GM15510 (cell line): Measurements from ENCODE around the gene SLC38A11.

Experiments used
- POLR2A ChIP-seq: IDR thresholded peaks from 3 replicates; pipeline ENCODE4 v1.6.1; 2011; ENCODE audit warnings: borderline replicate concordance; ENCODE audit not compliant: insufficient read length; ENCODE audit errors: extremely low read depth

SLC38A11 gene

GRCh38 chr2:164898475-164898874, 56.9 kb downstream of the SLC38A11 start:
- no peak for TF ChIP-seq POLR2A

GRCh38 chr2:164897469-164898260, 57.7 kb downstream of the SLC38A11 start:
- TF ChIP-seq POLR2A = no peak

- TF ChIP-seq POLR2A = no peak
Observed at GRCh38 chr2:164896634-164897355, 58.5 kb downstream of the SLC38A11 start.

GRCh38 chr2:164896226-164896625, 59.1 kb downstream of the SLC38A11 start:
- no peak for TF ChIP-seq POLR2A

GRCh38 chr2:164891460-164891859, 63.9 kb downstream of the SLC38A11 start:
- TF ChIP-seq POLR2A = no peak

GRCh38 chr2:164890544-164890943, 64.8 kb downstream of the SLC38A11 start:
- no peak for TF ChIP-seq POLR2A

- TF ChIP-seq POLR2A = no peak
Observed at GRCh38 chr2:164888592-164888991, 66.7 kb downstream of the SLC38A11 start.

- no peak for TF ChIP-seq POLR2A
Observed at GRCh38 chr2:164887434-164888144, 67.7 kb downstream of the SLC38A11 start.

- TF ChIP-seq POLR2A = no peak
Observed at GRCh38 chr2:164882276-164882675, 73.0 kb downstream of the SLC38A11 start.

- TF ChIP-seq POLR2A = no peak
Observed at GRCh38 chr2:164881524-164881923, 73.8 kb downstream of the SLC38A11 start.

- no peak for TF ChIP-seq POLR2A
Observed at GRCh38 chr2:164879901-164880535, 75.3 kb downstream of the SLC38A11 start.

GRCh38 chr2:164877927-164878326, 77.4 kb downstream of the SLC38A11 start:
- no peak for TF ChIP-seq POLR2A

GRCh38 chr2:164877169-164877568, 78.2 kb downstream of the SLC38A11 start:
- no peak for TF ChIP-seq POLR2A

GRCh38 chr2:164875334-164876205, 79.8 kb downstream of the SLC38A11 start:
- TF ChIP-seq POLR2A = no peak
